ENCODE measurements around the gene BRD3OS. TPM values are rescaled to one million over a fixed set of nuclear protein-coding genes. Genes with fewer than 3 reads are reported as not detected.

BRD3OS gene
- total and polyA plus RNA-seq, 10 of the 15 experiments (the other 5 are each of a cell fraction or from before 2014, with no cell fraction given), result 2.1 to 13.7 (median 10.7) TPM

- TF ChIP-seq SUZ12 (IDR thresholded peaks at IDR 0.05; ENCODE audit: unreplicated experiment), result no peak
- TF ChIP-seq GATAD2B (conservative IDR thresholded peaks at IDR 0.05; ENCODE audit: low read depth), result peak; percentile 47; the same call in 1 of the 2 replicates
- TF ChIP-seq GABPA (IDR thresholded peaks at IDR 0.05; ENCODE audit: low read depth), result no peak
- TF ChIP-seq CUX1 (IDR thresholded peaks at IDR 0.05; ENCODE audit: insufficient replicate concordance, low read depth, low read length), result no peak
- TF ChIP-seq, protein P1, sequence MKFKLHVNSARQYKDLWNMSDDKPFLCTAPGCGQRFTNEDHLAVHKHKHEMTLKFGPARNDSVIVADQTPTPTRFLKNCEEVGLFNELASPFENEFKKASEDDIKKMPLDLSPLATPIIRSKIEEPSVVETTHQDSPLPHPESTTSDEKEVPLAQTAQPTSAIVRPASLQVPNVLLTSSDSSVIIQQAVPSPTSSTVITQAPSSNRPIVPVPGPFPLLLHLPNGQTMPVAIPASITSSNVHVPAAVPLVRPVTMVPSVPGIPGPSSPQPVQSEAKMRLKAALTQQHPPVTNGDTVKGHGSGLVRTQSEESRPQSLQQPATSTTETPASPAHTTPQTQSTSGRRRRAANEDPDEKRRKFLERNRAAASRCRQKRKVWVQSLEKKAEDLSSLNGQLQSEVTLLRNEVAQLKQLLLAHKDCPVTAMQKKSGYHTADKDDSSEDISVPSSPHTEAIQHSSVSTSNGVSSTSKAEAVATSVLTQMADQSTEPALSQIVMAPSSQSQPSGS (IDR thresholded peaks at IDR 0.05; ENCODE audit: low read length), result no peak
- no peak for TF ChIP-seq PAX5 (IDR thresholded peaks at IDR 0.05; ENCODE audit: borderline replicate concordance, low read depth, low read length)
- TF ChIP-seq BCL3 (IDR thresholded peaks at IDR 0.05; ENCODE audit: borderline replicate concordance, insufficient read depth, low read depth, low read length, poor library complexity, severe bottlenecking), result no peak
- TF ChIP-seq, protein P2, sequence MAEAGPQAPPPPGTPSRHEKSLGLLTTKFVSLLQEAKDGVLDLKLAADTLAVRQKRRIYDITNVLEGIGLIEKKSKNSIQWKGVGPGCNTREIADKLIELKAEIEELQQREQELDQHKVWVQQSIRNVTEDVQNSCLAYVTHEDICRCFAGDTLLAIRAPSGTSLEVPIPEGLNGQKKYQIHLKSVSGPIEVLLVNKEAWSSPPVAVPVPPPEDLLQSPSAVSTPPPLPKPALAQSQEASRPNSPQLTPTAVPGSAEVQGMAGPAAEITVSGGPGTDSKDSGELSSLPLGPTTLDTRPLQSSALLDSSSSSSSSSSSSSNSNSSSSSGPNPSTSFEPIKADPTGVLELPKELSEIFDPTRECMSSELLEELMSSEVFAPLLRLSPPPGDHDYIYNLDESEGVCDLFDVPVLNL (IDR thresholded peaks at IDR 0.05; ENCODE audit: low read depth, low read length), result no peak
- no peak for TF ChIP-seq ELK1 (IDR thresholded peaks at IDR 0.05; ENCODE audit: low read depth, low read length)
- TF ChIP-seq SREBF1 (IDR thresholded peaks at IDR 0.05; ENCODE audit: low read length), result no peak
- no peak for TF ChIP-seq FOXM1 (IDR thresholded peaks at IDR 0.05; ENCODE audit: low read depth, low read length)
- TF ChIP-seq, protein P3, sequence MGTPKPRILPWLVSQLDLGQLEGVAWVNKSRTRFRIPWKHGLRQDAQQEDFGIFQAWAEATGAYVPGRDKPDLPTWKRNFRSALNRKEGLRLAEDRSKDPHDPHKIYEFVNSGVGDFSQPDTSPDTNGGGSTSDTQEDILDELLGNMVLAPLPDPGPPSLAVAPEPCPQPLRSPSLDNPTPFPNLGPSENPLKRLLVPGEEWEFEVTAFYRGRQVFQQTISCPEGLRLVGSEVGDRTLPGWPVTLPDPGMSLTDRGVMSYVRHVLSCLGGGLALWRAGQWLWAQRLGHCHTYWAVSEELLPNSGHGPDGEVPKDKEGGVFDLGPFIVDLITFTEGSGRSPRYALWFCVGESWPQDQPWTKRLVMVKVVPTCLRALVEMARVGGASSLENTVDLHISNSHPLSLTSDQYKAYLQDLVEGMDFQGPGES (IDR thresholded peaks at IDR 0.05), result no peak
- TF ChIP-seq IKZF1 (conservative IDR thresholded peaks at IDR 0.05), result peak; percentile 65
- TF ChIP-seq KDM1A (IDR thresholded peaks at IDR 0.05; ENCODE audit: borderline replicate concordance), result no peak
- no peak for TF ChIP-seq NRF1 (conservative IDR thresholded peaks at IDR 0.05; ENCODE audit: low read depth, low read length)
- TF ChIP-seq WRNIP1 (IDR thresholded peaks at IDR 0.05; ENCODE audit: borderline replicate concordance, low read depth, low read length), result no peak
Observed at GRCh38 chr9:133991964-133992779, 33.1 kb upstream of the BRD3OS start, which contains the start of gene VAV2 (continued).

Data from GM12878 (cell line).